Psoas muscle (tissue), 8 donors: ENCODE measurements around the gene CCDC152. TPM values are rescaled to one million over a fixed set of nuclear protein-coding genes. Genes with fewer than 3 reads are reported as not detected.

Source experiments
- ATAC-seq, 4 donors: fragments of 200-7000 bp; cut with Tn5 transposase; one replicate each; pipeline ENCODE4 v1.9.1; 2020; ENCODE audit warnings: moderate library complexity in 3 of 4, mild to moderate bottlenecking in 2 of 4
- DNase-seq, 2 donors: peaks; one replicate each; pipeline ENCODE4 v3.0.0-alpha.2; 2020
- H3K27ac ChIP-seq: fragments of 200-600 bp; one replicate; pipeline ENCODE4 v1.8.0; 2022
- H3K27me3 ChIP-seq, 3 donors: fragments of 200-600 bp in 1 of 3; one replicate each; pipeline versions ENCODE4 v1.6.1 to v1.8.0; 2013 to 2022; ENCODE audit warnings: low read length in 2 of 3, mild to moderate bottlenecking in 2 of 3, moderate library complexity in 1 of 3; ENCODE audit not compliant: insufficient read depth in 3 of 3
- H3K36me3 ChIP-seq, 2 donors: fragments of 200-600 bp in 1 of 2; one replicate each; pipeline versions ENCODE4 v1.6.1 to v1.8.0; 2013 to 2022; ENCODE audit warnings: low read depth in 1 of 2, mild to moderate bottlenecking in 1 of 2, moderate library complexity in 1 of 2; ENCODE audit not compliant: insufficient read depth in 1 of 2
- H3K4me1 ChIP-seq: fragments of 200-600 bp; one replicate; pipeline ENCODE4 v1.8.0; 2022
- H3K4me3 ChIP-seq: fragments of 200-600 bp; one replicate; pipeline ENCODE4 v1.8.0; 2022; ENCODE audit warnings: mild to moderate bottlenecking
- H3K9me3 ChIP-seq: fragments of 200-600 bp; one replicate; pipeline ENCODE4 v1.8.0; 2022
- CTCF ChIP-seq: fragments of 200-600 bp; IDR thresholded peaks from one replicate; pipeline ENCODE4 v1.8.0; 2022; ENCODE audit warnings: antibody characterized with exemption
- WGBS, 3 donors: extraction: QIAGEN DNeasy Blood & Tissue Kit; methylation state at CpG; one replicate each; pipeline versions ENCODE4 v1.1.6 to v1.1.7; 2013; 5-methylcytosine and 5-hydroxymethylcytosine counted together
- intact Hi-C, 2 donors: fragments of 100-400 bp; cut with DNase I; formaldehyde crosslinking; loops; one replicate each; pipeline versions ENCODE4 v1.11.0 to v1.14.2; 2022
- polyA plus RNA-seq, 3 donors: library from polyadenylated mRNA; stranded (reverse); fragments of 200-250 nt; gene quantifications; one replicate each; pipeline ENCODE4 v1.2.3, GENCODE V29; 2013
- total RNA-seq, 4 donors: library from RNA; stranded (reverse); fragmentation: NEBNext Ultra II Directional in 2 of 4; extraction: Animal tissue kit (Norgen Biotek cat#: 25700) in 2 of 4; gene quantifications; one replicate each; pipeline versions ENCODE4 v1.2.1 to v1.2.4, GENCODE V29; 2021 to 2023
- donor health status: healthy with polysubstance abuse.
- donor health status: DM: no; HTN: no; CAD: no; lungs with moderate emphysema.
- donor health status: Bipolar disorder and iron deficiency.
- donor health status: healthy.
- donor health status: DM: yes; HTN: yes; CAD: no.
- donor health status: DM: no; HTN: no; CAD: no.
- donor health status: DM: no; HTN: no; CAD: no.
- donor health status: DM: yes; HTN: yes; CAD: no.

CCDC152 gene
- total and polyA plus RNA-seq, 7 donors: 0.21 to 0.88 (median 0.54) TPM

- 72 to 83% (median 72%) methylated on average over 8 of the region's 8 CpGs for WGBS, 3 donors
- Histone ChIP-seq H3K36me3 (peaks cover 6 to 67% of the 10 kb centered on the region in 2 donors), H3K9me3 (no peaks in the 10 kb centered on the region), H3K27ac (no peak overlapping the region), H3K4me1 (peaks cover 6% of the 10 kb centered on the region), H3K4me3 (no peak overlapping the region), H3K27me3 (no peaks in the 10 kb centered on the region)
- TF ChIP-seq CTCF: no peak
- intact Hi-C loops: no loop called here
- DNase-seq (no peak), ATAC-seq (no peak)
These were observed 44.2 kb downstream of the CCDC152 start for GRCh38 chr5:42800748-42801330.

- ATAC-seq (no peak), DNase-seq (no peak)
- no peak overlapping the region for H3K4me3 ChIP-seq
- no peaks in the 10 kb centered on the region for H3K9me3 ChIP-seq
- no peak for TF ChIP-seq CTCF
- intact Hi-C loops: no loop called here
- WGBS, 3 donors: 91 to 96% (median 93%) methylated on average over 6 of the region's 6 CpGs
- H3K27ac ChIP-seq: no peak overlapping the region
- peaks cover 10% of the 10 kb centered on the region for H3K4me1 ChIP-seq
- no peaks in the 10 kb centered on the region for H3K27me3 ChIP-seq
- peaks cover 6 to 75% of the 10 kb centered on the region in 2 donors for H3K36me3 ChIP-seq
These were observed 45.0 kb downstream of the CCDC152 start for GRCh38 chr5:42801516-42802166.

- ATAC-seq (no peak), DNase-seq (no peak)
- intact Hi-C loops: no loop called here
- Histone ChIP-seq H3K27ac (no peak overlapping the region), H3K4me3 (no peak overlapping the region), H3K27me3 (no peaks in the 10 kb centered on the region), H3K9me3 (no peaks in the 10 kb centered on the region), H3K4me1 (peaks cover 25% of the 10 kb centered on the region), H3K36me3 (peaks cover 7 to 86% of the 10 kb centered on the region in 2 donors)
- TF ChIP-seq CTCF: no peak
- 97 to 98% (median 98%) methylated on average over 4 of the region's 4 CpGs for WGBS, 3 donors
These were observed 48.2 kb downstream of the CCDC152 start for GRCh38 chr5:42804717-42805339.

- Histone ChIP-seq H3K36me3 (peaks cover 2 to 73% of the 10 kb centered on the region in 2 donors), H3K27me3 (no peaks in the 10 kb centered on the region), H3K9me3 (no peaks in the 10 kb centered on the region), H3K4me3 (no peak overlapping the region), H3K4me1 (peaks cover 25% of the 10 kb centered on the region), H3K27ac (no peak overlapping the region)
- ATAC-seq: no peak
- TF ChIP-seq CTCF: no peak
- intact Hi-C loops: no loop called here
- DNase-seq: no peak
- 67 to 80% (median 69%) methylated on average over 2 of the region's 2 CpGs for WGBS, 3 donors
These were observed 49.5 kb downstream of the CCDC152 start for GRCh38 chr5:42806004-42806700.
